HepG2 (cell line): Measurements from ENCODE around the gene CD14. TPM values are rescaled to one million over a fixed set of nuclear protein-coding genes. Genes with fewer than 3 reads are reported as not detected.

ENCODE experiments used
- ATAC-seq: fragments of 200-7000 bp; cut with Tn5 transposase; 3 replicates; pipeline ENCODE4 v1.9.1; 2020; ENCODE audit warnings: mild to moderate bottlenecking, moderate library complexity
- BruUV-seq: library from RNA; stranded (reverse); fragments of 400-500 nt; replicated peaks from 2 replicates; lab custom pipeline; 2021; lab: Mats Ljungman, UMichigan
- CTCF ChIA-PET: fragments of 300-600 bp; formaldehyde crosslinking; extraction: SDS; loops from one replicate; lab custom pipeline; 2021; ENCODE audit warnings: low total read pairs, inconsistent platforms, low intra/inter-chr PET ratio; lab: Yijun Ruan, JAX
- POLR2A ChIA-PET: fragments of 350-600 bp; sonication (Branson Sonifier 250); formaldehyde crosslinking; loops from one replicate; lab custom pipeline; 2020; ENCODE audit warnings: antibody characterized with exemption, inconsistent platforms; lab: Yijun Ruan, JAX
- DNase-seq: peaks from one replicate; pipeline ENCODE4 v3.0.0-alpha.2; 2015; ENCODE audit warnings: low spot score
- FAIRE-seq: peaks from 3 replicates; lab custom pipeline; 2011; peaks lifted over from hg19 to GRCh38; lab: Jason Lieb, UNC
- H2AFZ ChIP-seq: one replicate; pipeline ENCODE4 v1.6.1; 2011; ENCODE audit warnings: low read length, inconsistent platforms
- H3K27ac ChIP-seq: fragments of 300-600 bp; 3 replicates; pipeline ENCODE4 v1.8.0; 2011; ENCODE audit warnings: mixed run types, mild to moderate bottlenecking, mixed read lengths, low read length, inconsistent platforms; ENCODE audit not compliant: insufficient read depth; ENCODE audit errors: extremely low read length
- H3K27me3 ChIP-seq, 2 experiments: fragments of 200-600 bp in 1 of 2; 2 replicates in 1 of 2; 3 replicates in 1 of 2; pipeline versions ENCODE4 v1.6.0 to v1.8.0; 2011; ENCODE audit warnings: low read length in 2 of 2, mild to moderate bottlenecking in 2 of 2, moderate library complexity in 2 of 2, inconsistent platforms in 1 of 2; ENCODE audit not compliant: insufficient read depth in 2 of 2, control insufficient read depth in 1 of 2
- H3K36me3 ChIP-seq, 2 experiments: fragments of 200-600 bp in 1 of 2; replicated peaks in 1 of 2; 2 replicates in 1 of 2; 3 replicates in 1 of 2; pipeline versions ENCODE4 v1.5.1 to v1.8.0; 2011; ENCODE audit warnings: low read length in 2 of 2, inconsistent platforms in 1 of 2; ENCODE audit not compliant: insufficient read depth in 2 of 2, control insufficient read depth in 1 of 2
- H3K4me1 ChIP-seq: 2 replicates; pipeline ENCODE4 v1.5.1; 2012; ENCODE audit warnings: low read length, inconsistent platforms; ENCODE audit not compliant: insufficient read depth
- H3K4me2 ChIP-seq: 2 replicates; pipeline ENCODE4 v1.6.0; 2011; ENCODE audit warnings: low read depth, low read length, inconsistent platforms
- H3K4me3 ChIP-seq, 3 experiments: fragments of 200-600 bp in 1 of 3; sonication (generic), shearing (Covaris generic) in 1 of 3; replicated peaks in 1 of 3; 2 replicates each; pipeline ENCODE4 v1.5.1; 2011 to 2016; ENCODE audit warnings: low read length in 3 of 3, inconsistent platforms in 2 of 3, low read depth in 2 of 3, mild to moderate bottlenecking in 2 of 3, control low read depth in 1 of 3, mixed read lengths in 1 of 3; ENCODE audit not compliant: insufficient read depth in 1 of 3
- H3K79me2 ChIP-seq: one replicate; pipeline ENCODE4 v1.6.1; 2011; ENCODE audit warnings: low read length, inconsistent platforms; ENCODE audit not compliant: insufficient read depth
- H3K9ac ChIP-seq: 2 replicates; pipeline ENCODE4 v1.6.0; 2011; ENCODE audit warnings: mild to moderate bottlenecking, low read depth, low read length, inconsistent platforms; ENCODE audit not compliant: insufficient read depth
- H3K9me3 ChIP-seq: 2 replicates; pipeline ENCODE4 v1.5.1; 2012; ENCODE audit warnings: mild to moderate bottlenecking, low read length
- H4K20me1 ChIP-seq: 2 replicates; pipeline ENCODE4 v1.6.0; 2011; ENCODE audit warnings: inconsistent platforms, mild to moderate bottlenecking, low read length, moderate library complexity; ENCODE audit not compliant: insufficient read depth
- ATAD3A ChIP-seq: sonication (generic); formaldehyde crosslinking; IDR thresholded peaks from 2 replicates; pipeline ENCODE4 v1.4.0; 2020; ENCODE audit warnings: missing genetic modification reagents
- ERF ChIP-seq: IDR thresholded peaks from 2 replicates; pipeline ENCODE4 v1.6.1; 2018; ENCODE audit warnings: missing biosample characterization, missing genetic modification reagents
- HIVEP1 ChIP-seq: sonication (generic); formaldehyde crosslinking; IDR thresholded peaks from 2 replicates; pipeline ENCODE4 v1.4.0; 2020; ENCODE audit warnings: mild to moderate bottlenecking, missing genetic modification reagents
- JARID2 ChIP-seq: sonication (generic); formaldehyde crosslinking; IDR thresholded peaks from 2 replicates; pipeline ENCODE4 v1.8.1; 2023; ENCODE audit warnings: missing genetic modification reagents, inconsistent platforms; ENCODE audit not compliant: insufficient replicate concordance
- KMT2B ChIP-seq: IDR thresholded peaks from 2 replicates; pipeline ENCODE4 v1.6.1; 2016; ENCODE audit warnings: missing genetic modification reagents, missing compliant biosample characterization
- MEF2D ChIP-seq: sonication (generic); formaldehyde crosslinking; IDR thresholded peaks from 2 replicates; pipeline ENCODE4 v1.5.1; 2020; ENCODE audit warnings: mild to moderate bottlenecking, missing genetic modification reagents
- MYC ChIP-seq: sonication (generic); formaldehyde crosslinking; IDR thresholded peaks from 2 replicates; pipeline ENCODE4 v1.9.0; 2021; ENCODE audit warnings: missing genetic modification reagents, borderline replicate concordance
- SRSF4 ChIP-seq: fragments of 200-400 bp; formaldehyde crosslinking; IDR thresholded peaks from one replicate; pipeline ENCODE4 v1.6.1; 2018; ENCODE audit warnings: mild to moderate bottlenecking, low read depth, low read length, moderate library complexity; ENCODE audit not compliant: poor library complexity, severe bottlenecking
- ZBED4 ChIP-seq: sonication (generic); formaldehyde crosslinking; IDR thresholded peaks from 2 replicates; pipeline ENCODE4 v1.4.0; 2020; ENCODE audit warnings: missing genetic modification reagents, borderline replicate concordance
- ZNF263 ChIP-seq: sonication (generic); formaldehyde crosslinking; IDR thresholded peaks from 2 replicates; pipeline ENCODE4 v1.4.0; 2020; ENCODE audit warnings: missing genetic modification reagents
- ZNF296 ChIP-seq: sonication (generic); formaldehyde crosslinking; conservative IDR thresholded peaks from 2 replicates; pipeline ENCODE4 v1.5.0; 2020; ENCODE audit warnings: mild to moderate bottlenecking, missing genetic modification reagents
- ZNF317 ChIP-seq: sonication (generic); formaldehyde crosslinking; IDR thresholded peaks from 2 replicates; pipeline ENCODE4 v1.5.0; 2020; ENCODE audit warnings: mild to moderate bottlenecking, missing genetic modification reagents
- ZNF414 ChIP-seq: sonication (generic); formaldehyde crosslinking; IDR thresholded peaks from 2 replicates; pipeline ENCODE4 v1.5.0; 2020; ENCODE audit warnings: missing genetic modification reagents
- ZNF510 ChIP-seq: sonication (generic); formaldehyde crosslinking; IDR thresholded peaks from 2 replicates; pipeline ENCODE4 v1.4.0; 2020; ENCODE audit warnings: low read depth, mild to moderate bottlenecking, missing genetic modification reagents
- ZNF512 ChIP-seq: sonication (generic); formaldehyde crosslinking; IDR thresholded peaks from 2 replicates; pipeline ENCODE4 v1.4.0; 2020; ENCODE audit warnings: mild to moderate bottlenecking, missing genetic modification reagents
- WGBS: methylation state at CpG from one replicate; pipeline ENCODE4 v1.1.6; 2017; ENCODE audit warnings: low lambda C conversion rate; 5-methylcytosine and 5-hydroxymethylcytosine counted together
- in situ Hi-C: cut with HindIII; loops from 2 replicates; pipeline ENCODE4 v1.10.0; 2017; ENCODE audit warnings: low pct_unique_long_range_greater_than_20kb; ENCODE audit not compliant: extremely low pct_ligation_motif_present
- intact Hi-C: fragments of 100-400 bp; cut with micrococcal nuclease; formaldehyde crosslinking; loops from one replicate; pipeline ENCODE4 v1.10.0; 2022; ENCODE audit not compliant: unreplicated experiment
- polyA plus RNA-seq, 8 experiments: library from polyadenylated mRNA; depleted of rRNA in 3 of 8; stranded (reverse) in 7 of 8; unstranded in 1 of 8; fragments of >200 nt; fragmentation: Illumina TruSeq in 4 of 8; extraction: Trizol in 4 of 8; gene quantifications; 2 replicates each; pipeline versions ENCODE4 v1.2.1 to v1.2.3, GENCODE V29; 2011 to 2016; ENCODE audit warnings: low read depth in 4 of 8, missing spikeins in 1 of 8, mixed read lengths in 1 of 8; ENCODE audit not compliant: insufficient read depth in 1 of 8
- total RNA-seq, 5 experiments: library from RNA; depleted of rRNA; stranded (reverse); fragments of >200 nt; fragmentation: Illumina TruSeq; extraction: Trizol; gene quantifications; 2 replicates each; pipeline ENCODE4 v1.2.3, GENCODE V29; 2016; ENCODE audit warnings: low read depth in 1 of 5

Gene CD14
- total and polyA plus RNA-seq, 2 of the 13 experiments (the other 11 are each of a cell fraction or from before 2014, with no cell fraction given): 1.7 to 4.7 TPM

GRCh38 chr5:140638898-140639147 lies 5.8 kb upstream of the CD14 start (continued):
- peak; percentile 9; the same call in 1 of the 2 replicates for TF ChIP-seq ZBED4
- TF ChIP-seq ZNF317 (CRISPR knock-in tag): peak; percentile 48; the same call in 1 of the 2 replicates
- TF ChIP-seq, all 625 proteins: peak for 19; not testable (repeated sequence) for 606

DNA sequence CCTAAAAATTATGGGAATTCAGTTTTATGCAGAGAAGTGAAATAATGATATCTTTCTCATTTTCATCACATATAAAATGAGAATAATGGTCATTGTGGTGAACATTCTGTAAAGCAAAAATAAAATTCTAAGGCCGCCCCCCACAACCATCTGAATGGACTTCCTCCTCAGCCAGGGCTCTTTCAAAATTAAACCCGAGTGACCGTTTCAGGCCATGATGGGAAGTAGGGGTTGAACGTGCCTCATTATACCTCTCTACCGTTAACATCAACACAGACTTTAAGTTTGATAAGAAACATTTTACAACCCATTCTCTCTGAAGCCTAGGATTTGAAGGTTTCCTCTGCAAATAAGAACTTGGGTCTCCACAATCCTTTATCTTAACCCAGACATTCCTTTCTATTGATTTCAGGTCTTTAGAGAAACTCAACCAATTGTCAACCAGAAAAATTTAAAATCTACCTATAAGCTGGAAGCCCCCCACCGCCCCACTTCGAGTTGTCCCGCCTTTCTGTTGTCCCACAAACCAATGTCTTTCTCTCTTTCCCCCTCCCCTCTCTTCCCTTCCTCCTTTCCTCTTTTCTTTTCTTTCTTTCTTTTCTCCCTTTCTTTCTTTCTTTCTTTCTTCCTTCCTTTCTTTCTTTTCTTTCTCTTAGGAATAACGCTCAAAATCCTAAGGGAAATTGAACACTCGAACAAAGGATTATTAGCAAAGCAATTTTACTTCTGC lies 4.6 kb upstream of the CD14 start:
- no peak for DNase-seq
- no peaks in the 10 kb centered on the region for H3K9me3 ChIP-seq
- H3K27ac ChIP-seq: peak overlapping the region; percentile 94
- intact Hi-C loops: loop anchor here (2.0 kb wide), 2 partner anchors 53 to 81 kb away; partner anchors contain the start of genes HARS1 and HARS2
- H3K36me3 ChIP-seq: peaks cover 5 to 6% of the 10 kb centered on the region in 2 experiments; a peak in 2 of 5 replicates
- H3K79me2 ChIP-seq: peaks cover 20% of the 10 kb centered on the region
- BruUV-seq: no TSS peak
- peak overlapping the region; percentile 88 for H3K4me2 ChIP-seq
- no peaks in the 10 kb centered on the region for H4K20me1 ChIP-seq
- POLR2A ChIA-PET: interaction anchor here (1.4 to 6.5 kb wide), 8 partner anchors 10 to 236 kb away, joined by 4 to 84 read pairs (median 10); partner anchors contain the start of genes ANKHD1, EIF4EBP3, HARS1 and HARS2
- CTCF ChIA-PET: interaction anchor here (0.8 kb wide), 1 partner anchor 62 kb away, joined by 4 read pairs; no protein-coding TSS in a partner anchor
- no peaks in the 10 kb centered on the region for H3K27me3 ChIP-seq
- H3K4me1 ChIP-seq: peaks cover 81% of the 10 kb centered on the region
- 0 out of 2 replicates have a peak overlapping the region, but pooled peaks have one; percentile 1 for H3K9ac ChIP-seq
- WGBS: 67% methylated on average over 10 of the region's 10 CpGs
- H3K4me3 ChIP-seq: peak overlapping the region in 1 of 3 experiments; percentile 60; a peak in 2 of 6 replicates
- ATAC-seq: no peak
- FAIRE-seq: no peak
- no peak overlapping the region for H2AFZ ChIP-seq
- in situ Hi-C loops: no loop called here
- TF ChIP-seq ZNF414 (CRISPR knock-in tag): no peak
- no peak for TF ChIP-seq ZNF263
- no peak for TF ChIP-seq ZNF510 (CRISPR knock-in tag)
- TF ChIP-seq ZNF296 (CRISPR knock-in tag): no peak
- TF ChIP-seq MYC (CRISPR knock-in tag): no peak
- TF ChIP-seq JARID2 (CRISPR knock-in tag): no peak
- TF ChIP-seq SRSF4: no peak
- no peak for TF ChIP-seq MEF2D (CRISPR knock-in tag)
- peak; percentile 84; the same call in 1 of the 2 replicates for TF ChIP-seq ZNF512 (CRISPR knock-in tag)
- 0 out of 2 replicates have a peak, but pooled peaks have one; percentile 28 for TF ChIP-seq ERF (CRISPR knock-in tag)
- no peak for TF ChIP-seq HIVEP1 (CRISPR knock-in tag)
- TF ChIP-seq KMT2B (CRISPR knock-in tag): no peak
- TF ChIP-seq ATAD3A (CRISPR knock-in tag): no peak
